Mammary epithelial cell (primary cell): ENCODE results near the gene ENTPD2.

ENCODE experiments used
- CTCF ChIP-seq, 2 donors: IDR thresholded peaks in 1 of 2; conservative IDR thresholded peaks in 1 of 2; 2 replicates each; pipeline ENCODE4 v1.5.1; 2011 to 2012; ENCODE audit warnings: inconsistent platforms in 2 of 2, low read length in 2 of 2, mild to moderate bottlenecking in 2 of 2, control low read depth in 1 of 2, low read depth in 1 of 2; ENCODE audit not compliant: insufficient read depth in 1 of 2; ENCODE audit errors: extremely low read depth in 1 of 2
- EZH2 ChIP-seq: IDR thresholded peaks from 2 replicates; pipeline ENCODE4 v1.6.1; 2012; ENCODE audit warnings: low read length, inconsistent platforms, borderline replicate concordance

GRCh38 chr9:137000177-137000930 lies 53.5 kb downstream of the ENTPD2 start:
- no peak for TF ChIP-seq CTCF (conservative IDR thresholded peaks at IDR 0.05 in 1 of 2, IDR thresholded peaks at IDR 0.05 in 1 of 2; ENCODE audit: extremely low read depth in 1 of 2, insufficient read depth in 1 of 2, low read depth in 1 of 2, low read length in 2 of 2)
- TF ChIP-seq EZH2: no peak
